Eye (tissue), 1 donor: ENCODE measurements around the gene SHE.
"Not testable (repeated sequence)": the region's sequence is repeated elsewhere in the genome, so short reads cannot be mapped to it uniquely, and the experiment has no call there.

Experiments used
- DNase-seq: peaks from one replicate; pipeline ENCODE4 v3.0.0-alpha.2; 2015

SHE gene

DNA sequence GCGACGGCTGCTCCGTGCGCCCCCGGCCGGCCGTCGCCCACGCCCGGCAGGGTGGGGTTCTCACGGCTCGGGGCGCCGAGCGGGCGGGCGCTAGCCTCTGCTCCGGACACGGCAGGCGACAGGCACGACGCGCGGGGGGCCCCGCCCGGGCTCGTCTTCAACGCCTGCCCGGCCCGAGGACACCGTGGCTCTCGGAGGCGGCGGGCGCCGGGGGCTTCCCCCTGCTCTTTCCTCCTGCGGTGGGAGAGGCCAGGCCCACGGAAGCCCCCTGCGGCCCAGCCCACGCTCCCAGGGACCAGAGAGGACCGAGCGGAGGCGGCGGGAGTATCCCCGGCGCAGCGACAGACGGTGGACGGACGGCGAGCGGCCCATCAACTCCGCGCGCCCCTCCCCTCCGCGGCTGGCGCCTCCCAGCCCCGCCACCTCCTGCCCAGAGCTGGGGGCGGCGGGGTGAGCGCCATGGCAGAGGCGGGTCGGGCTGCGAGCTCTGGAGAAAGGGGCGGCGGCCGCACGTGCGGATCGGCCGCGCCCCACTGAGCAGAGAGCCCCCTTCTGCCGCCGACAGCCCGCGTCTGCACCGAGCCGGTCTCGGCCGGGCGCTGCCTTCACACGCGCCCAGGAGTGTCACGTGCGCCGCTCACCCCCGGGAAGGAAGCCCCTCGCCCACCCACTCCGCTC lies at the start of gene SHE, which contains the start of gene TDRD10:
SHE (minus strand) TSS at position 347 of the 678 bp plus-strand sequence. CDS start 386 bp downstream, outside the sequence.
TDRD10 (plus strand) TSS at position 154 of the 678 bp plus-strand sequence. CDS start 4,685 bp downstream, outside the sequence.
- DNase-seq = peak; percentile 55

DNA sequence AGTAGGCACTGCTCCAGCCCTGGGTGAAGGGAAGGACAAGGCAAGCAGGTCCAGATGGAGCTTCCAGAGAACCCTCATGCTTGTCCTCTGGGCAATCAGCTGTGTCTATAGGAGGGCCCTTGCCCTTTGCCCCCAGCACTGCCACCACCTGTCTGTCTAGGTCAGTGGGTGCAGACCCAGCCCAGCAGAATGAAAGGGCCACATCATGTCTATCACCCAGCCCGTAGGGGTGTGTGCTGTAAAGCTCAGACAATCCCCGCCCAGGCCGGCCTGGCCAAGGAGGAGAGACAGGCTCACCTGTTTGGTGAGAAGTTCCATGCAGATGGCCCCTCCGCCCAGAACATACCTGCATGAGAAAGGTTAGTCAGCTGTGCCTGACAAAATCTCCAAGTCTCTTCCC lies 49.3 kb upstream of the SHE start:
- no peak for DNase-seq

DNA sequence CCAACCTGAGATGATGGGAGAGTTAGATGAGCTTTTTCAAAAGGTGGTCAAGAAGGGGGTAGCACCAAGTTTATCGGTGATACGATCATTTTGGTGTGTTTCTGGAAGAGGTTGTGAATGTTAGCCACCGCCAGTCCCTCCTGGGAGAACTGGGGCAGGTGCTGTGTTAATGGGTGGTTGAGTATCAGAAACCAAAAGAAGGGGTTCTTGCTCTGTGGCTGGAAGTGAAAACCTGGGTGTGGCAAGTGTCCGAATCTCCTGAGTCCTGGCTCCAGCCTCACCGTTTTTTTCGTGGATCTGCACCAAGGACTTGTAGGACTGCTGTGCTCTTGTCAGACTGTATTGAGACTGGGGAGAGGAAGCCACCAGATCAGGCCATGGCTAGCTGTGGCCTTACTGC lies 48.4 kb upstream of the SHE start:
- no peak for DNase-seq

DNA sequence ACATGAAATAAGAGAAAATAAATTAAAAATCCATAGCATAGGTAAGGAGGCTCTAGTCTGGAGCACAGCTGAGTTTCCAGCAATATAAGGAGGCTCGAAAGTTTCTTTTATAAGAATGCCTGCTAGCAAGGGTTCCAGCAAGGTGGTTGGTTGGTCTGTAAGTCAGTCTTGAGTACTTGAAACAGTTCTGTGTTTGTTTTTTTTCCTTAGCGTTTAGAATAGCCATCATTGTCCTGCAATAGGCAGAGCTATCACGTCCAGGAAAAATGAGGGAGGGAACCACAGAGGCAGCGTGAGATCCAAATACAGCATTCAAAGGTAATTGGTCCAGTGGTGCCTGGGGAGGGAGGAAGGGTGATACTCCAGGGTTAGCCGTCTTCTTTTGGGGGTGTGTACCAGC lies 47.9 kb upstream of the SHE start:
- DNase-seq = no peak

DNA sequence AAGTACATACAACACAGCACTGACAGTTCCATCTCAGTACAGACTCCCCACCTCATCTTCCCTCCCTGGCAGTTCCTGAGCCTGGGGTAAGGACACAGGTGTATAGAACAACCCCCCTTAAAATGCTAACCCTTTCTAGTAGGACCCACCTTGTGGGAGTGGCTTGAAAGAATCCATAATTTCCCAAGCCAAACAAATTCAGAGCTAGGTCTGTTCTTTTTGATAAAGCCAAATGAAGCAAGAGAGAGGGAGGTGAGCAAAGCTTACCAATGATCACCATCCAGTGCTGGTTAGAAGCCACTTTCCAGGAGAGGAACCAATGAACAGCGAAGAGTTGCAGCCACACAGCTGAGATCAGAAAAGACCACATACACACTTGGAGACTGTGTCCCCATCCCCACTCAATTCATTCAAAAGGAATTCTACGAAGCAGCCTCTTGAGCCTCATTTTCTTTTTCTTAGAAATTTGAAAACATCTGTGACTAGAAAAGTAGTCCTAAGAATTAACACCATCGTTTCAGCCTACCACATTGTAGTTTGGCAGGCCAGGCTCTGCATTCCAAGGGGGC lies 47.1 kb upstream of the SHE start:
- DNase-seq = no peak

DNA sequence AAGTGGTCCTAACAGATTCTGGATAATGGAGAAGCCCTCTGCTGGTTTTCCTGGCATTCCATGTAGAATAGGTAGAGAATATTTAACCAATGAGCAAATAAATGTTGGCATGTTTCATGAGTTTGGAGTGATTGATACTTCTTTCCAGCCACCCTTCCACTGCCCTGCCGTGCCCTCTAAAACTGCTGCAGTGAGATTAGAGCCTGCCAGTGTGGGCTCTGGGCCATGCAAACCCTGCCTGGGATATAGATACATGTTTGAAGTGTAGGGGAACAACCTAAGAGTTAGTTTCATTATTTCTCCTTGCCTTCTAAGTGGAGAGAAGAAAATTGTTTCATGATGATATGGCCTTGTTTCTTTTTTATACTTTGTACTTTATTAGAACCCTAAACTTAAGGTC lies 45.8 kb upstream of the SHE start:
- DNase-seq = no peak

DNA sequence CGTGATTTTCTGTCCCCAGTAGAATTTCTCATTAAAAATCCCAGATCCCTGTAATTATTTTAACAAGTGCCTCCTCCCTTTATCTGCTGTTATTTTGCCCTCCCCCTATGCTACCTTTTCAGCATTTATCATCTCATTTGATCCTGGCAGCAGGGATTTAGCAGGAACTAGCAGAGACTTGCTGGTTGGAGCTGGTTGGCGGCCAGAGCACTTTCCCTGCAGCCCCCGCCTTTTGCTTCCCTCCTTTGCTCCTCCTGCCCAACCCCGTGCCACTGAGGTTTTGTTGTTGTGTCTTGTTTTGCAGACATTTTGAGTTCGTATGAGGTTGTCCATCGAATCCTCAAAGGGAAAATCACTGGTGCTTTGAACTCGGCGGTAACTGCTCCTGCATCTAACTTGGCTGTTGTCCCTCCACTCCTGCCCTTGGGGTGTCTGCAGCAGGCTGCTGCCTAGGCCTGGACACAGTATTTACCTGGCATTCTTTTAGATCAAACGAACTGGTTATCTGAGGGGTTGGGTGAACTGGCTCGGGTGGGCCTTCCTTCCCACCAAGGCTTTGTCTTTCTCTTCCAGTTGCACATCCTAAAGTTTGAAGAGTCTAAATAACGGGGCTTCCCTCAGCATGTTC lies 45.0 kb upstream of the SHE start:
- DNase-seq = no peak

DNA sequence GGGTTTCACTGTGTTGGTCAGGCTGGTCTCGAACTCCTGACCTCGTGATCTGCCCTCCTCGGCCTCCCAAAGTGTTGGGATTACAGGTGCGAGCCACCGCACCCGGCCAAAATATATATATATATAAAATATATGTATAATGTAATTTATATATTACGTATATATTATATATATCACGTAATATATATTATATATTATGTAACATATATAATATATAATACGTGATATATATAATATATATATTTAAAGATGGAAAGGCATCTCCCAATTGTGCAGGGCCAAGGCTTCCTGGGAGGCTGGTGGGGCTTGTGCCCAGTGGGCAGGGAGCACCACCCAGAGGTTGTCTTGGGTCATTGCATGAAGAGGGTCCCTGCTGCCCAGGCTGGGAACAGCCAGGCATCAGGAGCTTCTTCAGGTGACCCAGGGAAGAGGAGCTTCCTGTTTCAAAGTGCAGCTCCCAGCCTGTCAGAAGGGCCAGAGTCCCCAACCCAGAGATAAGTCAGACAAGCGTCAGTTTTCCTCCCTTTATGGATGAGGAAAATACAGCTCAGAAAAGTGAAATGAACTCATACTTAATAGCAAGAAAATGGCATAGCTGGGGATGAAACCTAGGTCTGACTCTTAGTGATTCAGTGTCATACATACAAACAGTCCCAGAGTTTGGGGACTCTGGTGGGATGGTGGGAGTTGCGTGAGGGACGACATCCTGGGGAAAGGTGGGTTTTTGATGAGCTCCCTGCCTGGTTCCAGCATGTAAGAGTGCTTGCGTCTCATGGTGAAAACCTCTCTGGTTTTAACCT lies 44.3 kb upstream of the SHE start:
- peak; percentile 61 for DNase-seq

DNA sequence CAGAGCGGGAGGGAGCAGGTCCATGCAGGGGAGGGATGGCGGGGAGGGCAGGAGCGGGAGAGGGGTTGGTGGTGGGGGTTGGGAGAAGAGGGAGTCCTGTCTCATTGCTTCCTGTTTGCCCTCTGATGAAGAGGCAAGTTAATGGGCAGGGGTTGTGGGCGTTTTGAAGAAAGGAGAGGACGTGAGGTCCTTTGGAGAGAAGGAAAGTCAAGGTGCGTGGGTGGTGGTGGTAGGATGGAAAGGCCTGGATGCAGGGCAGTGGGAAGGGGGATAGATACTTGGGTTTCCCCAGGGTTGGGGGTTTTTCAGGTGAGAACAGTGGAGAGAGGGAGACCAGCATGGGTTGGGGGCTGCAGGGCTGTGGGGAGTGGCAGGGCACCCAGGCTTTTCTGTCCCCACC lies 39.0 kb upstream of the SHE start:
- DNase-seq = no peak

DNA sequence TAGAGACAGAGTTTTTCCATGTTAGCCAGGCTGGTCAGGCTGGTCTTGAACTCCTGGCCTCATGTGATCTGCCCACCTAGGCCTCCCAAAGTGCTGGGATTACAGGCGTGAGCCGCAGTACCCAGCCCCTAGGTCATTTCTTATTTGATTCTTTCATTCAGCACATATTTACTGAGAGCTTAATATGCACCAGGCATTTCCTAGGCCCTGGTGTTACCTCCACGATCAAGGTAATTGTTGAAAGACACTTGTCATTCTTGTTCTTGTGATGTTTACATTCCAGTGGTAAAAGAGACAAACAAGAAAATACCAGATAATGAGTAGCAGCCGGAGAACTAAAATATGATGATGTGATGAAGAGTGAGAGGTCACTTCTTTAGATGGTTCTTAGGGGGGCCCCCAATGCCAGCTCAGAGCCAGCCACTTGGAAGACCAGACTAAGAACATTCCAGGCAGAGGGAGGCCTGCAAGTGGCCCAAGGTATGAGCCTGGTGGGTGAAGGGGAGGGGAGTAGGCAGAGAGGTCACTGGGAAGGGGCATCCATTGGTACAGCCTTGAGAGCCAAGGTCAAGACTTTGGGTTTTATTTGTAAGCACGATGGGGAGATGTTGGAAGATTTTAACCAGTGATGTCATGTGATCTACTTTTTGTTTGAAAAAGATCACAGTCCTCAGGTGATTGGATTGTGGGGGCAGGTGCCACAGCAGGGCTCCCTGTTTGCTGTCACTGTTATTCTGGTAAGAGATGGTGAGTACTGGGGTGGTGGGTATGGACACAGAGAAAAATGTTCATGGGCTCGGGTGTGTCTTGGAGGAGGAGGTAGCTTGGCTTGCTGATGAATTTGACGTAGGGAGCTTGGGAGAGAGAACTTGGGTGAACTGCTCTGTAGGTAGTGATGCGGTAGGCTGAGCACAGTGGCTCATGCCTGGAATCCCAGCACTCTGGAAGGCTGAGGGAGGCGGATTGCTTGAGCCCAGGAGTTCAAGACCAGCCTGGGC lies 37.6 kb upstream of the SHE start:
- DNase-seq = no peak

DNA sequence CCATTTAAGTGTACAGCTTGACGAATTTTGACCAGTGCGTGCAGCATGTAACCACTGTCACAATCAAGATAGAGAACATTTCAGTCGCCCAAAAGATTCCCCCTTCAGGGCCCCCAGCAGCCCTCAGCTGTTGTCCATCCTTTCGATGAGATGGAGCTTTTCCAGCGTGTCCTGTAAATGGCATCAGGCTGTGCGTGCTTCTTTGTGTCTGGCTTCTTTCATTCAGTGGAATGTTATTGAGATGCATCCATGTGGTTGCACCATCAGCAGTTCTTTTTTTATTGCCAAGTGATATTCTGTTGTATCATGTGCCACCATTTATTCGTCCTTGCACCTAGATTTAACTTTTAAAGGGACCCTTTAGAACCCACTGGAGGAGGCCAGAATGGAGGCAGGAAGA lies 34.4 kb upstream of the SHE start:
- no peak for DNase-seq

DNA sequence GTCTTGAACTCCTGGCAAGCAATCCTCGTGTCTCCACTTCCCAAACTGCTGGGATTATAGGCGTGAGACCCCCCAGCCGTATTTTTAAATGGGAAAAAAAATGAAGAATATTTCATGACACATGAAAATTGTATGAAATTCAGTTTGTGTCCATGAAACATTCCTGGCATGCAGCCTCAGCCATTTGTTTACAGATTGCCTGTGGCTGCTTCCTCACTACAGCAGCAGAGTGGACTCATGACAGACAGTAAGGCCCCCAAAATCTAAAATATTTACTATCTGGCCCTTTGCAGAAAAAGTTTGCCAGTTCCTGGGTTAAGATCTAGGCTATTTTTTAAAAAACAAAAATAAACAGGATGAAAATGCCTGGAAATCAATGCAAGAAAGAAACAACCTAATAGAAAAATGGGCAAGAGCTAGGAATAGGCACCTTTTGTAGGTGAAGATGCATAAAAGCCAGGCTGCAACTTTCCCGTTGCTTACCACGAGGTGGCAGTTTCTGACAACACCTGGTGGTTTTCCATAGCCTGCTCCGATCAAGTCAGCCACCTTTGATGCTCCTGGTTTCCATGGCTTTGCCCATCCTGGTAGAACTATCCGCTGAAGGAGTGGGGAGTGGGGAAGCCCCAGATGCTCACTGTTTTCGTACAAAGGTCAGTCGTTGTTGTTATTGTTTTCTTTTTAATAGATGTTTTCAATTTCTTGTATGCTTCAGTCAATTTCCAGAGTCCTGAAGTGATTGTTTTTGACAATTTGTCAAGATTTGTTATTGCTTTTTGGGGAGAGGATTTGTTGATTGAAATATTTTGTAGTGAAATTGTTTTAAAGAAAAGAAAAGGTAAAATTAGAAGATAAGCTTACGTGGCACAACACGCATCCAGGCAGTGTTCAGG lies 32.0 kb upstream of the SHE start:
- DNase-seq = peak; percentile 33

DNA sequence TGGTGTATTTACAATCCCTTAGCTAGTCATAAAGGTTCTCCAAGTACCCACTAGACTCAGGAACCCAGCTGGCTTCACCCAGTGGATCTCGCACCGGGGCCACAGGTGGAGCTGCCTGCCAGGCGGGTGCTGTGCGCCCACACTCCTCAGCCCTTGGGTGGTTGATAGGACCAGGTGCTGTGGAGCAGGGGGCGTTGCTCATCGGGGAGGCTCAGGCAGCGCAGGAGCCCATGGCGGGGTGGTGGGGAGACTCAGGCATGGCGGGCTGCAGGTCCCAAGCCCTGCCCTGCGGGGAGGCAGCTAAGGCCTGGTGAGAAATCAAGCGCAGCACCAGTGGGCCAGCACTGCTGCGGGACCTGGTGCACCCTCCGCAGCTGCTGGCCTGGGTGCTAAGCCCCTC lies 29.7 kb upstream of the SHE start:
- not testable (repeated sequence) for DNase-seq

DNA sequence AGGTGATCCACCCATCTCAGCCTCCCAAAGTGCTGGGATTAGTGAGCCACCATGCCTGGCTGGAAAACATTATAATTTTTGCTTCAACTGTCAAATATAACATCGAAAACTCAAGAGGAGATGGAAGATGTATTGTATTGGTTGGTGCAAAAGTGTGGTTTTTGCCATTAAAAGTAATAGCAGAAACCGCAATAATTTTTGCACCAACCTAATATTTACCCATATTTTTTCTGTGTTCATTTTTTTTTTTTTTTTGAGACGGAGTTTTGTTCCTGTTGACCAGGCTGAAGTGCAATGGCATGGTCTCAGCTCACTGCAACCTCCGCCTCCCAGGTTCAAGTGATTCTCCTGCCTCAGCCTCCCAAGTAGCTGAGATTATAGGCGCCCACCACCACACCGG lies 27.1 kb upstream of the SHE start:
- no peak for DNase-seq

DNA sequence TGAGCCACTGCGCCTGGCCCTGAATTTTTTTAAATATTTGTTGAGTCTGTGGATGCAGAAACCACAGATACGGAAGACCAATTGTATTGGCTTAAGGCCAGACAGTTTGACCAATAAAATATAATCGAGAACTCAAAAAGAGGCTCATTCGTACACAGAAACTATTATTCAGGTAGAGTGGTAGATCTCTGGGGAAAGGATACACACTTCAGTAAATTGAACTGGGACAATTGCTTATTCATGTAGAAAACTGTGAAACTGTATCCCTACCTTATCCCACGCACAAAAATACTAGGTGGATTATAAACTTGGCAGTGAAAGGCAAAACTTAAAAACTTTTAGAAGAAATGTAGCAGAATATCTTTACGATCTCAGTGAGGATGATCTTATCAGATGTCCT lies 25.0 kb upstream of the SHE start:
- no peak for DNase-seq

DNA sequence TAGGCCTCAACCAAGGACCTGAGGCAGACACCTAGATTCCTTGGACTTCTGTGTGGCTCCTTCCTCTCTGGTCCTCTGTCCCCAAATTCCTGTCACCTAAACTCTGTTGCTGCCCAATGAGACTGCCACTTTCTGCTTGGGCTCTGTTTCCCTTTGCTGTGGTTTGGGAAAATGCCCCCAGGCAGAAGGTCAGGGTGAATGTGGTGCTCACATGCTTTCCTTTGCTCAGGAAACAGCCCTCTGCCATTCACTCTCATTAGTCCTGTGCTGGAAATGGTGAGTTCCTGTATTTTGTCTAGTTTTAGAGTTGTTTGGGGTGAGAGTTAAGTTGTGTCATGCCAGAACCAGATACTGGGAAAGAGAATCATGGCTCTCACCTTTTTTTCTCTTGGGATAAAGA lies 22.7 kb upstream of the SHE start:
- no peak for DNase-seq

DNA sequence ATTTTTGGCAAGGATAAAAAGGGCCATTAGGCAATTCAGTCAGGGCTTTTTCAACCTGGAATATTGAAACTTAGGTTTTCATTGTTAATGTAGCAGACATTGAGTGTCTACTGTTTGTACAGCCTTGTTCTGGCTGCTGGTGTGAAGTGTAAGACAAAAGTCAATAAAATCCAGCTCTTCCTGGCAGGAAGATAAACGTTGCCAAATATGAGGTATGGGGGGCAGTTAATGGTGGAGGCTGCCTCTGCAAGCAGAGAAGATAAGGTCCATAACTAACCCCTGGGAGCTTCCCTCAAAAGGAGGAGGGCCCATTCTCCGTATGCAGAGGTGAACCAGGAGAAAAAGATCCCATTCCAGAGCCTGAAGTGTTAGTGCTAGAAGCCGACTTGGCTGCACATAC lies 19.5 kb upstream of the SHE start:
- no peak for DNase-seq

DNA sequence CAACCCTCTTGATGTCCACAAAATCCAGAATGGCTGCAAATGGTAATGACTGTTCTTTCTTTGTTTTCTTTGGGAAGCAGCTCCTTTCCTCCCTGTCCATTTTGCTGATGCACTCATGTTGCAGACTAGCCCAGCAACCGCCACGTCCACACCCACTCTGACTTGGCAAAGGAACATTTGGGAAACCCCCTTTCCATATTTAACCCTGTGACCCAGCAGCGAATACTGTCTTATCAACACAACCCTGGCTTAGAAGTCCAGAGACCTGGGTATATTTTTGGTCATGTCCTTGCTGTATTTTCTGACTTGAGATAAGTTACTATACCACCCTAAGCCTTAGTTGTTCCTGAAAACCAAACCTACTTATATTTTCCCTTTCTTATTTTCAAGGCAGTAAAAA lies 18.1 kb upstream of the SHE start:
- no peak for DNase-seq

DNA sequence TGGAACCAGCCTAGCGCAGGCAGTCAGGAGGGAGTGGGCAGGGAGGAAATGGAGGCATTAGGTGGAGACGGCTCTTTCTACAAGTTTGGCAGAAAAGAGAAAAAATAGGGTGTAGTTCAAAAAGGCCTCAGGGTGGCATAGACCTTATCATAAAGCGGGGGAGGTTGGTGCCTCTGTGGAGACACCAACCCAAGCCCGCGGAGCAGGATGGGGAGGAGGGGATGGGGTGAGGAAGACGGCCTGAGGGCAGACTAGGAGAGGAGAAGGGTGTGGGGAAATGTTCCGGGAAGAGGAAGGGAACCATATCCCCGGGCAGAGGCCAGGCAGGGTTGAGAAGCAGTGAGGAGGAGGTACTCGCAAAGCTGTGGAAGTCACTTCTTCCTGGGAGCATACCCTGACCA lies 17.4 kb upstream of the SHE start:
- DNase-seq = no peak

DNA sequence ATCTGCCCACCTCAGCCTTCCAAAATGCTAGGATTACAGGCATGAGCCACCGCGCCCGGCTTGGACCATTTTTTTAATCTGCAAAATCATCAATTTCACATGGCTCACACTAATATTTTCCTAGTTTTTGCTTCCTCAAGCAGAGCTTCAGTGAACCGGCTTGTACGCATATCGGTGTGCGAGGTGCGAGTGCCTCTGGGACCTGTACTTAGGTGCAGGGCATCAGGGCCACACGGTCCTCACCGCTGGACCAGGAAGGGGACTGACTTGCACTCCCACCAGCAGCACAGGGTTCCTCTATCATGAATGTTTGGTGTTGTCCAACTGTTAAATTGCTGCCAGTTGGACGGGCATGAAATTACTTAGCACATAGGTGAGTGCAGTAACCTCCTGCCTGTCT lies 15.4 kb upstream of the SHE start:
- no peak for DNase-seq

DNA sequence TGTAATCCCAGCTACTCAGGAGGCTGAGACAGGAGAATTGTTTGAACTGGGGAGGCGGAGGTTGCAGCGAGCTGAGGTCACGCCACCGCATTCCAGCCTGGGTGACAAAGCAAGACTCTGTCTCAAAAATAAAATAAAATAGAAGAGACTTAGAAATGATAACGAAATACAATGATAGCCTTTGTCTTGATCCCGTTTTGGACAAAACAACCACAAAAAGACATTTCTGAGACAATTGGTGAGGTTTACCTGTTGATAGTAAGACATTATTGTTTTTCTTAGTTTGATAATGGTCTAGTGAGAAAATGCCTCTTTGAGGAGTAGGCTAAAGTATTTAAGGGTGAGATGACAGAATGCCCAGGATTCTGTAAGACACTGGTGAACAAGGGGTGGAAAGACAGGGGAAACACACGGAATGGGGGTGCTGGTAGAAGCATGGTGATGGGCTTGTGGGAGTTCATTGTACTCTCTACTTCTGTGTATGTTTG lies 11.9 kb upstream of the SHE start:
- DNase-seq = no peak
